HepG2 (cell line): Measurements from ENCODE around the gene PARP3. TPM values are rescaled to one million over a fixed set of nuclear protein-coding genes. Genes with fewer than 3 reads are reported as not detected.

Experiments
- ARHGAP35 ChIP-seq: sonication (generic); formaldehyde crosslinking; IDR thresholded peaks from 2 replicates; pipeline ENCODE4 v1.9.0; 2022; ENCODE audit warnings: mild to moderate bottlenecking, inconsistent platforms, moderate library complexity, missing genetic modification reagents, borderline replicate concordance
- CC2D1A ChIP-seq: sonication (generic); formaldehyde crosslinking; IDR thresholded peaks from 2 replicates; pipeline ENCODE4 v1.8.1; 2023; ENCODE audit warnings: mild to moderate bottlenecking, missing genetic modification reagents
- EED ChIP-seq: sonication (generic); formaldehyde crosslinking; IDR thresholded peaks from 2 replicates; pipeline ENCODE4 v1.5.0; 2020; ENCODE audit warnings: mild to moderate bottlenecking, missing genetic modification reagents
- FOXA3 ChIP-seq: IDR thresholded peaks from 2 replicates; pipeline ENCODE4 v1.6.1; 2016; ENCODE audit warnings: missing genetic modification reagents, missing compliant biosample characterization
- FOXM1 ChIP-seq: sonication (generic); formaldehyde crosslinking; IDR thresholded peaks from 2 replicates; pipeline ENCODE4 v1.5.0; 2020; ENCODE audit warnings: missing genetic modification reagents
- HHEX ChIP-seq: IDR thresholded peaks from 2 replicates; pipeline ENCODE4 v1.6.1; 2016; ENCODE audit warnings: control low read depth
- HNF4A ChIP-seq: sonication (generic); formaldehyde crosslinking; IDR thresholded peaks from 2 replicates; pipeline ENCODE4 v1.4.0; 2020; ENCODE audit warnings: missing genetic modification reagents
- ISL2 ChIP-seq: sonication (generic); formaldehyde crosslinking; IDR thresholded peaks from 2 replicates; pipeline ENCODE4 v1.5.0; 2020; ENCODE audit warnings: missing genetic modification reagents
- KLF15 ChIP-seq: sonication (generic); formaldehyde crosslinking; IDR thresholded peaks from 2 replicates; pipeline ENCODE4 v1.8.1; 2023; ENCODE audit warnings: borderline replicate concordance, mild to moderate bottlenecking, inconsistent platforms, missing genetic modification reagents, mixed read lengths
- MED1 ChIP-seq: sonication (generic); formaldehyde crosslinking; IDR thresholded peaks from 2 replicates; pipeline ENCODE4 v1.4.0; 2020; ENCODE audit warnings: missing genetic modification reagents
- NFRKB ChIP-seq: fragments of 450-650 bp; IDR thresholded peaks from 2 replicates; pipeline ENCODE4 v1.6.1; 2017
- NR2F6 ChIP-seq, 2 experiments: IDR thresholded peaks; 2 replicates each; pipeline ENCODE4 v1.6.1; 2016; ENCODE audit warnings: antibody characterized with exemption in 1 of 2, mild to moderate bottlenecking in 1 of 2
- PAWR ChIP-seq: sonication (generic); formaldehyde crosslinking; IDR thresholded peaks from 2 replicates; pipeline ENCODE4 v1.4.0; 2020; ENCODE audit warnings: missing genetic modification reagents, mild to moderate bottlenecking, borderline replicate concordance
- REST ChIP-seq, 2 experiments: IDR thresholded peaks; 2 replicates each; pipeline ENCODE4 v1.6.1; 2011 to 2012; ENCODE audit warnings: low read length in 2 of 2, borderline replicate concordance in 1 of 2, low read depth in 1 of 2, mild to moderate bottlenecking in 1 of 2, moderate library complexity in 1 of 2
- YY1 ChIP-seq: IDR thresholded peaks from 2 replicates; pipeline ENCODE4 v1.6.1; 2011; ENCODE audit warnings: low read length, low read depth, moderate library complexity, mild to moderate bottlenecking; ENCODE audit not compliant: insufficient read depth, insufficient replicate concordance
- ZEB1 ChIP-seq: IDR thresholded peaks from 2 replicates; pipeline ENCODE4 v1.6.1; 2012; ENCODE audit warnings: mild to moderate bottlenecking, low read depth, inconsistent platforms; ENCODE audit not compliant: insufficient replicate concordance
- ZNF326 ChIP-seq: sonication (generic); formaldehyde crosslinking; IDR thresholded peaks from 2 replicates; pipeline ENCODE4 v1.4.0; 2020; ENCODE audit warnings: missing genetic modification reagents, borderline replicate concordance
- ZNF343 ChIP-seq: sonication (generic); formaldehyde crosslinking; IDR thresholded peaks from 2 replicates; pipeline ENCODE4 v1.4.0; 2020; ENCODE audit warnings: mild to moderate bottlenecking, missing genetic modification reagents
- ZNF460 ChIP-seq: sonication (generic); formaldehyde crosslinking; IDR thresholded peaks from 2 replicates; pipeline ENCODE4 v1.5.1; 2020; ENCODE audit warnings: missing genetic modification reagents, mild to moderate bottlenecking, borderline replicate concordance
- ZNF484 ChIP-seq: sonication (generic); formaldehyde crosslinking; IDR thresholded peaks from 2 replicates; pipeline ENCODE4 v1.5.1; 2020; ENCODE audit warnings: mild to moderate bottlenecking, low read depth, missing genetic modification reagents, borderline replicate concordance
- ZNF543 ChIP-seq: sonication (generic); formaldehyde crosslinking; IDR thresholded peaks from 2 replicates; pipeline ENCODE4 v1.4.0; 2020; ENCODE audit warnings: mild to moderate bottlenecking, missing genetic modification reagents
- ZNF549 ChIP-seq: sonication (generic); formaldehyde crosslinking; IDR thresholded peaks from 2 replicates; pipeline ENCODE4 v1.5.0; 2020; ENCODE audit warnings: missing genetic modification reagents
- ZNF567 ChIP-seq: sonication (generic); formaldehyde crosslinking; IDR thresholded peaks from 2 replicates; pipeline ENCODE4 v1.8.1; 2023; ENCODE audit warnings: mild to moderate bottlenecking, missing genetic modification reagents, borderline replicate concordance
- ZNF709 ChIP-seq: sonication (generic); formaldehyde crosslinking; IDR thresholded peaks from 2 replicates; pipeline ENCODE4 v1.5.0; 2020; ENCODE audit warnings: mild to moderate bottlenecking, missing genetic modification reagents
- polyA plus RNA-seq, 8 experiments: library from polyadenylated mRNA; depleted of rRNA in 3 of 8; stranded (reverse) in 7 of 8; unstranded in 1 of 8; fragments of >200 nt; fragmentation: Illumina TruSeq in 4 of 8; extraction: Trizol in 4 of 8; gene quantifications; 2 replicates each; pipeline versions ENCODE4 v1.2.1 to v1.2.3, GENCODE V29; 2011 to 2016; ENCODE audit warnings: low read depth in 4 of 8, missing spikeins in 1 of 8, mixed read lengths in 1 of 8; ENCODE audit not compliant: insufficient read depth in 1 of 8
- total RNA-seq, 5 experiments: library from RNA; depleted of rRNA; stranded (reverse); fragments of >200 nt; fragmentation: Illumina TruSeq; extraction: Trizol; gene quantifications; 2 replicates each; pipeline ENCODE4 v1.2.3, GENCODE V29; 2016; ENCODE audit warnings: low read depth in 1 of 5
- TF ChIP-seq, protein P1 (sequence below): sonication (generic); formaldehyde crosslinking; IDR thresholded peaks from 2 replicates; pipeline ENCODE4 v1.5.0; 2020; ENCODE audit warnings: missing genetic modification reagents
- TF ChIP-seq, protein P2 (sequence below): sonication (generic); formaldehyde crosslinking; IDR thresholded peaks from 2 replicates; pipeline ENCODE4 v1.4.0; 2020; ENCODE audit warnings: mild to moderate bottlenecking, missing genetic modification reagents

The PARP3 gene
- total and polyA plus RNA-seq, 2 of the 13 experiments (the other 11 are each of a cell fraction or from before 2014, with no cell fraction given): 11.2 to 21.5 TPM

GRCh38 chr3:51974963-51975851 lies 33.0 kb downstream of the PARP3 start, which contains the start of gene ABHD14A (continued):
- TF ChIP-seq YY1: peak; percentile 93
- TF ChIP-seq ZNF549 (CRISPR knock-in tag): no peak
- TF ChIP-seq KLF15 (CRISPR knock-in tag): no peak
- no peak for TF ChIP-seq ZNF326 (CRISPR knock-in tag)
- TF ChIP-seq NFRKB: no peak
- TF ChIP-seq CC2D1A: no peak
- peak; percentile 37; the same call in 1 of the 2 replicates for TF ChIP-seq ISL2 (CRISPR knock-in tag)
- TF ChIP-seq ZNF343: no peak
- TF ChIP-seq ZEB1: no peak
- no peak for TF ChIP-seq ZNF484 (CRISPR knock-in tag)
- TF ChIP-seq, protein P1, sequence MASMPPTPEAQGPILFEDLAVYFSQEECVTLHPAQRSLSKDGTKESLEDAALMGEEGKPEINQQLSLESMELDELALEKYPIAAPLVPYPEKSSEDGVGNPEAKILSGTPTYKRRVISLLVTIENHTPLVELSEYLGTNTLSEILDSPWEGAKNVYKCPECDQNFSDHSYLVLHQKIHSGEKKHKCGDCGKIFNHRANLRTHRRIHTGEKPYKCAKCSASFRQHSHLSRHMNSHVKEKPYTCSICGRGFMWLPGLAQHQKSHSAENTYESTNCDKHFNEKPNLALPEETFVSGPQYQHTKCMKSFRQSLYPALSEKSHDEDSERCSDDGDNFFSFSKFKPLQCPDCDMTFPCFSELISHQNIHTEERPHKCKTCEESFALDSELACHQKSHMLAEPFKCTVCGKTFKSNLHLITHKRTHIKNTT (CRISPR knock-in tag): no peak
- TF ChIP-seq HHEX (CRISPR knock-in tag): no peak
- TF ChIP-seq EED: no peak
- peak; percentile 22; the same call in 1 of the 2 replicates for TF ChIP-seq HNF4A (CRISPR knock-in tag)
- no peak for TF ChIP-seq ZNF460 (CRISPR knock-in tag)
- TF ChIP-seq NR2F6 (IDR thresholded peaks at IDR 0.05): no peak
- no peak for TF ChIP-seq NR2F6 (CRISPR knock-in tag; IDR thresholded peaks at IDR 0.05)
- TF ChIP-seq FOXA3: no peak
- no peak for TF ChIP-seq FOXM1
- no peak for TF ChIP-seq ZNF567
- peak in 1 of 2 experiments; percentile 25; a peak in 1 of 4 replicates for TF ChIP-seq REST (IDR thresholded peaks at IDR 0.05; ENCODE audit: borderline replicate concordance in 1 of 2, low read depth in 1 of 2, low read length in 2 of 2)
- no peak for TF ChIP-seq ARHGAP35
- no peak for TF ChIP-seq PAWR (CRISPR knock-in tag)
- 0 out of 2 replicates have a peak, but pooled peaks have one; percentile 5 for TF ChIP-seq ZNF709 (CRISPR knock-in tag)
- peak; percentile 64 for TF ChIP-seq MED1 (CRISPR knock-in tag)
- no peak for TF ChIP-seq ZNF543 (CRISPR knock-in tag)
- TF ChIP-seq, protein P2, sequence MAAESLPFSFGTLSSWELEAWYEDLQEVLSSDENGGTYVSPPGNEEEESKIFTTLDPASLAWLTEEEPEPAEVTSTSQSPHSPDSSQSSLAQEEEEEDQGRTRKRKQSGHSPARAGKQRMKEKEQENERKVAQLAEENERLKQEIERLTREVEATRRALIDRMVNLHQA (CRISPR knock-in tag): no peak
